Measurements from ENCODE around the gene DPT. TPM values are rescaled to one million over a fixed set of nuclear protein-coding genes. Genes with fewer than 3 reads are reported as not detected.

DPT gene
- total RNA-seq, 6 donors from 2014 or later: 11.5 to 22.4 (median 12.3) TPM; not detected in 1

- 80 to 85% methylated on average over 3 of the region's 3 CpGs for WGBS, 2 donors
Observed at GRCh38 chr1:168645721-168646120, 83.3 kb downstream of the DPT start.

More at GRCh38 chr1:168645721-168646120, 83.3 kb downstream of the DPT start:
- no peaks in the 10 kb centered on the region for H3K9me3 ChIP-seq
- no peak overlapping the region for H3K27ac ChIP-seq
- H3K36me3 ChIP-seq: no peaks in the 10 kb centered on the region
- no peaks in the 10 kb centered on the region for H3K4me1 ChIP-seq
- no peak for TF ChIP-seq CTCF (IDR thresholded peaks at IDR 0.05)
- DNase-seq: no peak
- no peak overlapping the region for H3K4me3 ChIP-seq
- no peaks in the 10 kb centered on the region for H3K27me3 ChIP-seq
- no peak for ATAC-seq (ENCODE audit: low FRiP score in 2 of 2)

Other genes with a start within 250 kb of the DPT start
- 1 to 10 TPM in 4 of 6 donors, not detected in 2; 1.3 to 9.0 (median 1.7) TPM for gene XCL2, start 185.2 kb downstream of the DPT start, total RNA-seq
- gene XCL1, start 152.6 kb downstream of the DPT start, total RNA-seq: 1 to 10 TPM in 3 of 6 donors, under 1 TPM in 2, not detected in 1; 0.30 to 2.2 (median 1.2) TPM

All from upper lobe of left lung (tissue), 6 donors.